ENCODE data around the gene SULT1A2.
"Not testable (repeated sequence)": the region's sequence is repeated elsewhere in the genome, so short reads cannot be mapped to it uniquely, and the experiment has no call there.

DNA sequence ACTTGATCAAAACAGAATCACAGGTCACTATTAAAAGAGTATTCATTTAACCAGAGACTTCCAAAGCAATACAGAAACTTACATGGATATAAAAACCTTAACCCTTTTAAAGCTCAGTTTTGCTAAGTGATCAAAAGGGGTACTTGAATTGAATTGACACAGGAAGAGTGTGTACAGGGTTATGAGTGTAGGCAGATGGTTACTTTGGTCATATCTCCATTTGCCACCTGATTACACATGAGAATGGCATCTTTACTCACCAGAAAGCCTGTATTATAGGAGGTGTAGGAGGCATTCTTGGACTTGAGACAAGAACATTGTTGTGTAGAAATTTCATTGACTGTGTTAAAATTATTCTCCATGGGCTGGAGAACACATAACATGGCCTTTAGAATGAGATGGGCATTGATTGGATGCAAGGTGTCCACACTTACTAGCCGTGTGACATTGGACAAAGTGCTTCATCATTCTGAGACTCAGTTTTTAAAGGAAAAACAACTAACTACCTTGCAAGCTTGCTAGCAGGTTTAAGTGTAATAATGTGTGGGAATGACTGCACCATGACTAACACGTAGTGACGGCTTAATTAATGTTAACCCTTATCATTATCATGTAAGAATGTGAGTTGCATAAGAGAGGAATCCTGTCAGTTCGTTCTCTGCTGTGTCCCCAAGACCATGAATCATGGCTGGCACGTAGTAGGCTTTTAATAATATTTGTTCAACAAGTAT is 39.4 kb upstream of the SULT1A2 start:
- TF ChIP-seq, protein P1, sequence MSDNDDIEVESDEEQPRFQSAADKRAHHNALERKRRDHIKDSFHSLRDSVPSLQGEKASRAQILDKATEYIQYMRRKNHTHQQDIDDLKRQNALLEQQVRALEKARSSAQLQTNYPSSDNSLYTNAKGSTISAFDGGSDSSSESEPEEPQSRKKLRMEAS (IDR thresholded peaks at IDR 0.05), result not testable (repeated sequence)
- TF ChIP-seq TCF12 (IDR thresholded peaks at IDR 0.05; ENCODE audit: low read depth); FOXM1 (IDR thresholded peaks at IDR 0.05; ENCODE audit: borderline replicate concordance, low read depth); CEBPB (IDR thresholded peaks at IDR 0.05); EP300 (IDR thresholded peaks at IDR 0.05; ENCODE audit: borderline replicate concordance); TAF1 (IDR thresholded peaks at IDR 0.05; ENCODE audit: low read depth); RAD21 (IDR thresholded peaks at IDR 0.05; ENCODE audit: low read depth); YY1 (IDR thresholded peaks at IDR 0.05; ENCODE audit: low read depth); ZBTB7A (IDR thresholded peaks at IDR 0.05; ENCODE audit: low read depth): not testable (repeated sequence)
- TF ChIP-seq, protein P2, sequence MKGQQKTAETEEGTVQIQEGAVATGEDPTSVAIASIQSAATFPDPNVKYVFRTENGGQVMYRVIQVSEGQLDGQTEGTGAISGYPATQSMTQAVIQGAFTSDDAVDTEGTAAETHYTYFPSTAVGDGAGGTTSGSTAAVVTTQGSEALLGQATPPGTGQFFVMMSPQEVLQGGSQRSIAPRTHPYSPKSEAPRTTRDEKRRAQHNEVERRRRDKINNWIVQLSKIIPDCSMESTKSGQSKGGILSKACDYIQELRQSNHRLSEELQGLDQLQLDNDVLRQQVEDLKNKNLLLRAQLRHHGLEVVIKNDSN (IDR thresholded peaks at IDR 0.05), result not testable (repeated sequence)
- TF ChIP-seq, protein P3, sequence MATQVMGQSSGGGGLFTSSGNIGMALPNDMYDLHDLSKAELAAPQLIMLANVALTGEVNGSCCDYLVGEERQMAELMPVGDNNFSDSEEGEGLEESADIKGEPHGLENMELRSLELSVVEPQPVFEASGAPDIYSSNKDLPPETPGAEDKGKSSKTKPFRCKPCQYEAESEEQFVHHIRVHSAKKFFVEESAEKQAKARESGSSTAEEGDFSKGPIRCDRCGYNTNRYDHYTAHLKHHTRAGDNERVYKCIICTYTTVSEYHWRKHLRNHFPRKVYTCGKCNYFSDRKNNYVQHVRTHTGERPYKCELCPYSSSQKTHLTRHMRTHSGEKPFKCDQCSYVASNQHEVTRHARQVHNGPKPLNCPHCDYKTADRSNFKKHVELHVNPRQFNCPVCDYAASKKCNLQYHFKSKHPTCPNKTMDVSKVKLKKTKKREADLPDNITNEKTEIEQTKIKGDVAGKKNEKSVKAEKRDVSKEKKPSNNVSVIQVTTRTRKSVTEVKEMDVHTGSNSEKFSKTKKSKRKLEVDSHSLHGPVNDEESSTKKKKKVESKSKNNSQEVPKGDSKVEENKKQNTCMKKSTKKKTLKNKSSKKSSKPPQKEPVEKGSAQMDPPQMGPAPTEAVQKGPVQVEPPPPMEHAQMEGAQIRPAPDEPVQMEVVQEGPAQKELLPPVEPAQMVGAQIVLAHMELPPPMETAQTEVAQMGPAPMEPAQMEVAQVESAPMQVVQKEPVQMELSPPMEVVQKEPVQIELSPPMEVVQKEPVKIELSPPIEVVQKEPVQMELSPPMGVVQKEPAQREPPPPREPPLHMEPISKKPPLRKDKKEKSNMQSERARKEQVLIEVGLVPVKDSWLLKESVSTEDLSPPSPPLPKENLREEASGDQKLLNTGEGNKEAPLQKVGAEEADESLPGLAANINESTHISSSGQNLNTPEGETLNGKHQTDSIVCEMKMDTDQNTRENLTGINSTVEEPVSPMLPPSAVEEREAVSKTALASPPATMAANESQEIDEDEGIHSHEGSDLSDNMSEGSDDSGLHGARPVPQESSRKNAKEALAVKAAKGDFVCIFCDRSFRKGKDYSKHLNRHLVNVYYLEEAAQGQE (IDR thresholded peaks at IDR 0.05; ENCODE audit: low read depth), result not testable (repeated sequence)

Data from Ishikawa (cell line).